MCF 10A (cell line): ENCODE results near the gene IGF1R. TPM values are rescaled to one million over a fixed set of nuclear protein-coding genes. Genes with fewer than 3 reads are reported as not detected.

Source experiments
- BruUV-seq: library from RNA; stranded (reverse); fragments of 400-500 nt; replicated peaks from 2 replicates; lab custom pipeline; 2021; lab: Mats Ljungman, UMichigan
- CTCF ChIA-PET: fragments of 300-600 bp; sonication (Branson Sonifier 250); formaldehyde crosslinking; extraction: SDS; loops from one replicate; lab custom pipeline; 2021; ENCODE audit warnings: antibody characterized with exemption, inconsistent platforms; lab: Yijun Ruan, JAX
- POLR2A ChIA-PET: fragments of 300-600, 350-650 bp; sonication (Branson Sonifier 250); formaldehyde crosslinking; extraction: SDS; loops from one replicate; lab custom pipeline; 2020; ENCODE audit warnings: antibody characterized with exemption, inconsistent platforms; lab: Yijun Ruan, JAX
- DNase-seq: peaks from one replicate; pipeline ENCODE4 v3.0.0-alpha.2; 2018; ENCODE audit not compliant: unreplicated experiment
- H3K27ac Mint-ChIP-seq: one replicate; pipeline ENCODE4 v1.8.0; 2022; ENCODE audit warnings: mild to moderate bottlenecking, low read depth, mixed read lengths; ENCODE audit not compliant: unreplicated experiment
- H3K27me3 Mint-ChIP-seq: one replicate; pipeline ENCODE4 v1.8.0; 2022; ENCODE audit warnings: mixed read lengths; ENCODE audit not compliant: insufficient read depth, unreplicated experiment
- H3K36me3 Mint-ChIP-seq: one replicate; pipeline ENCODE4 v1.8.0; 2022; ENCODE audit warnings: mild to moderate bottlenecking, moderate library complexity, mixed read lengths; ENCODE audit not compliant: insufficient read depth, unreplicated experiment
- H3K4me1 Mint-ChIP-seq: one replicate; pipeline ENCODE4 v1.8.0; 2022; ENCODE audit warnings: mixed read lengths; ENCODE audit not compliant: insufficient read depth, unreplicated experiment
- H3K4me3 Mint-ChIP-seq: one replicate; pipeline ENCODE4 v1.8.0; 2022; ENCODE audit warnings: mild to moderate bottlenecking, moderate library complexity, mixed read lengths; ENCODE audit not compliant: unreplicated experiment
- H3K9me3 Mint-ChIP-seq: one replicate; pipeline ENCODE4 v1.8.0; 2022; ENCODE audit warnings: mixed read lengths; ENCODE audit not compliant: unreplicated experiment
- intact Hi-C: fragments of 100-400 bp; cut with micrococcal nuclease; formaldehyde crosslinking; loops from 2 replicates; pipeline ENCODE4 v1.14.1; 2022
- total RNA-seq: library from RNA; stranded (reverse); gene quantifications from 2 replicates; pipeline ENCODE4 v1.2.3, GENCODE V29; 2022
- TF ChIP-seq, protein P1 (sequence below): fragments of 200-600 bp; IDR thresholded peaks from one replicate; pipeline ENCODE4 v1.8.0; 2022; ENCODE audit warnings: antibody characterized with exemption, mild to moderate bottlenecking; ENCODE audit not compliant: unreplicated experiment

The IGF1R gene
- total RNA-seq, 1 experiment from 2014 or later = 53.3 TPM

GRCh38 chr15:98719137-98719740 is 70.9 kb downstream of the IGF1R start:
- ChIA-PET CTCF (no interaction called here), POLR2A (interaction anchor here (0.8 to 0.9 kb wide), 2 partner anchors 35 to 75 kb away, joined by 3 read pairs; no protein-coding TSS in a partner anchor)
- Mint-ChIP-seq H3K27ac (no peak overlapping the region), H3K4me1 (peaks cover 11% of the 10 kb centered on the region), H3K27me3 (no peaks in the 10 kb centered on the region), H3K4me3 (no peak overlapping the region), H3K36me3 (peaks cover 6% of the 10 kb centered on the region), H3K9me3 (no peaks in the 10 kb centered on the region)
- intact Hi-C loops = no loop called here
- DNase-seq = no peak
- BruUV-seq = no TSS peak
- TF ChIP-seq, protein P1, sequence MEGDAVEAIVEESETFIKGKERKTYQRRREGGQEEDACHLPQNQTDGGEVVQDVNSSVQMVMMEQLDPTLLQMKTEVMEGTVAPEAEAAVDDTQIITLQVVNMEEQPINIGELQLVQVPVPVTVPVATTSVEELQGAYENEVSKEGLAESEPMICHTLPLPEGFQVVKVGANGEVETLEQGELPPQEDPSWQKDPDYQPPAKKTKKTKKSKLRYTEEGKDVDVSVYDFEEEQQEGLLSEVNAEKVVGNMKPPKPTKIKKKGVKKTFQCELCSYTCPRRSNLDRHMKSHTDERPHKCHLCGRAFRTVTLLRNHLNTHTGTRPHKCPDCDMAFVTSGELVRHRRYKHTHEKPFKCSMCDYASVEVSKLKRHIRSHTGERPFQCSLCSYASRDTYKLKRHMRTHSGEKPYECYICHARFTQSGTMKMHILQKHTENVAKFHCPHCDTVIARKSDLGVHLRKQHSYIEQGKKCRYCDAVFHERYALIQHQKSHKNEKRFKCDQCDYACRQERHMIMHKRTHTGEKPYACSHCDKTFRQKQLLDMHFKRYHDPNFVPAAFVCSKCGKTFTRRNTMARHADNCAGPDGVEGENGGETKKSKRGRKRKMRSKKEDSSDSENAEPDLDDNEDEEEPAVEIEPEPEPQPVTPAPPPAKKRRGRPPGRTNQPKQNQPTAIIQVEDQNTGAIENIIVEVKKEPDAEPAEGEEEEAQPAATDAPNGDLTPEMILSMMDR = no peak

DNA sequence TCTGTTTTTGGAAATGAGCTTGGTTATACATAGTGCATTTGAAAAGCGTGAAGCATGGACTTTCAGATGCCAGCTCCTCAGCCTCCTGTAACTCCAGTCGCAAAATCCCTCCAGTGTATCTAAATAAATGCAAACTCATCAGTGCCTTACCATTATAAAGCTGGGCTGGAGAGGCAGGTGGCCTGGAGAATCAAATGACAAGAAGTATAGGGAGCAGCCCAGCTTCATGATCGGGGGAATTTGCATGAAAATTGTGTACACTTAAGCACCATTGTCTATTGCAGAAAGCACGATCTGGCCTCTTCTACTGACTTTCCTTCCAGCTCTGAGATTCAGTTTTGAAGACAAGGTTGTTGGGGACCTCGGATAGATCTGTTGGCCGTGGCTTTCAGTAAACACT is 71.7 kb downstream of the IGF1R start:
- H3K4me3 Mint-ChIP-seq = no peak overlapping the region
- TF ChIP-seq, protein P1 = no peak
- POLR2A ChIA-PET = interaction anchor here (0.8 kb wide), 1 partner anchor 34 kb away, joined by 3 read pairs; no protein-coding TSS in a partner anchor

DNA sequence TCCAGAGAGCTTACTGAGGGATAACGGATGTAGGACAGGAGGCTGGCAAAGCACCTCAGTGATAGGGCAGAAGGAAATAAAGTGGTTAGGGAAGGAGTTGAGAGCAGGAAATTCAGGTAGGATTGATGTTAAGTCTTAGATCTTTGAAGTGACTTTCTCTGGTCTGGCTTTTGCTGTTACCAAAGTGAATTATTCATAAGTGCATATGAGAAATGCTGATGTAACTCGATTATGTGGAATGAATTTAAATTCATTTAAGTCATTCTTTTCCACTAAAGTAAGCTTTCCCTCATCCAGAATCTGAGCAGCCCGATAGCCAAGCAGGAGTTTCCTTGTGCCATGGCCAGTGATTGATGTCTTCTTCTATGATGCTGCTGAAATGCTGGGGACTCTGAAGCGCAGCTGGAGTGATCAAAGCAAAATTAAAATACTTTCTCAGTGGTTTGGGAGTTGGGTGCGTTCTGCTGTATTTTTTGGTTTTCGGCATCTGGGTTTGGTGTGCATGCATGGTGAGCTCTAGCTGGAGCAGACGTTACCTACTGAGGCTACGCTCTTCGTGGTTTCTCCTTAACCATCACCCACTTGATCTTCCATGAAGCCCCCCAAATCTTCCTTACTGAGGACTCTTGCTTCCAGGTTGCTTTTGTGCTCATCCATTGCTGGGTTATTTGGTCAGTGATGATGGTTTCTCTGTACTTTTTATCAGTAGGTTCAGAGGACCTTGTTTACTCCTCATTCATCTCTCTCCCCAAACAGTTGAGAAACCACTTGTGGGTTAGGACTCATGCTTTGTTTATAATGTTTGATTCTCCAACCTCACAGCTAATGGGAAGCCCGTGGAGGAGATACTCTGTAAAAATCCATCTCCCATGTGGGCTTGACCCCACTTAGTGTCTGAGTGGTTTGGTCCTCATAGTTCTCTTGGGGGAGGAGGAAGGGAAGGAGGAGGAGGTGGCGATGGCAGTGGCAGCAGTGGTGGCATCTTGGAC is 72.5 kb downstream of the IGF1R start:
- Mint-ChIP-seq H3K36me3 (peaks cover 6% of the 10 kb centered on the region), H3K9me3 (no peaks in the 10 kb centered on the region), H3K27ac (no peak overlapping the region), H3K27me3 (no peaks in the 10 kb centered on the region), H3K4me1 (peaks cover 11% of the 10 kb centered on the region), H3K4me3 (no peak overlapping the region)
- ChIA-PET CTCF (no interaction called here), POLR2A (no interaction called here)
- intact Hi-C loops = no loop called here
- no TSS peak for BruUV-seq
- TF ChIP-seq, protein P1 = no peak
- no peak for DNase-seq

More for the DNA sequence above, 71.7 kb downstream of the IGF1R start:
- Mint-ChIP-seq H3K27me3 (no peaks in the 10 kb centered on the region), H3K4me1 (peaks cover 11% of the 10 kb centered on the region), H3K9me3 (no peaks in the 10 kb centered on the region), H3K27ac (no peak overlapping the region), H3K36me3 (peaks cover 6% of the 10 kb centered on the region)
- CTCF ChIA-PET = interaction anchor here (0.6 kb wide), 1 partner anchor 28 kb away, joined by 3 read pairs; no protein-coding TSS in a partner anchor
- DNase-seq = no peak
- BruUV-seq = no TSS peak
- intact Hi-C loops = no loop called here

GRCh38 chr15:98722209-98722608 is 73.9 kb downstream of the IGF1R start:
- POLR2A ChIA-PET = no interaction called here
- no peak overlapping the region for H3K4me3 Mint-ChIP-seq
- H3K4me1 Mint-ChIP-seq = peaks cover 6% of the 10 kb centered on the region

More at GRCh38 chr15:98722209-98722608, 73.9 kb downstream of the IGF1R start:
- no peak for DNase-seq
- no TSS peak for BruUV-seq
- intact Hi-C loops = no loop called here
- Mint-ChIP-seq H3K27me3 (no peaks in the 10 kb centered on the region), H3K9me3 (no peaks in the 10 kb centered on the region), H3K27ac (no peak overlapping the region), H3K36me3 (peaks cover 6% of the 10 kb centered on the region)
- TF ChIP-seq, protein P1 = no peak
- CTCF ChIA-PET = interaction anchor here (1.0 kb wide), 1 partner anchor 66 kb away, joined by 4 read pairs; no protein-coding TSS in a partner anchor
